ES-I3 (cell line): ENCODE measurements around the gene COL9A1.

Source experiments
- H3K36me3 ChIP-seq: 2 replicates; pipeline ENCODE4 v1.6.1; 2013; ENCODE audit warnings: mild to moderate bottlenecking, low read length, control low read depth, moderate library complexity; ENCODE audit not compliant: insufficient read depth
- H3K4me1 ChIP-seq: 2 replicates; pipeline ENCODE4 v1.6.1; 2013; ENCODE audit warnings: mild to moderate bottlenecking, control low read depth, low read length; ENCODE audit not compliant: insufficient read depth
- H3K9ac ChIP-seq: 2 replicates; pipeline ENCODE4 v1.6.1; 2013; ENCODE audit warnings: low read depth, mild to moderate bottlenecking, low read length, moderate library complexity
- H3K9me3 ChIP-seq: 2 replicates; pipeline ENCODE4 v1.6.1; 2013; ENCODE audit warnings: mild to moderate bottlenecking, low read length, moderate library complexity; ENCODE audit not compliant: control insufficient read depth, insufficient read depth

COL9A1 gene

GRCh38 chr6:70277470-70277869 is 25.4 kb downstream of the COL9A1 start:
- no peak overlapping the region for H3K9ac ChIP-seq
- no peaks in the 10 kb centered on the region for H3K4me1 ChIP-seq
- no peaks in the 10 kb centered on the region; the same call in 1 of the 2 replicates for H3K36me3 ChIP-seq
- peaks cover 2% of the 10 kb centered on the region; the same call in 1 of the 2 replicates for H3K9me3 ChIP-seq

GRCh38 chr6:70274338-70274737 is 28.5 kb downstream of the COL9A1 start:
- no peaks in the 10 kb centered on the region for H3K4me1 ChIP-seq
- no peaks in the 10 kb centered on the region for H3K36me3 ChIP-seq
- H3K9ac ChIP-seq = no peak overlapping the region
- H3K9me3 ChIP-seq = no peaks in the 10 kb centered on the region

GRCh38 chr6:70272071-70272470 is 30.8 kb downstream of the COL9A1 start:
- no peak overlapping the region for H3K9ac ChIP-seq
- no peaks in the 10 kb centered on the region for H3K9me3 ChIP-seq
- H3K4me1 ChIP-seq = no peaks in the 10 kb centered on the region
- no peaks in the 10 kb centered on the region for H3K36me3 ChIP-seq

- Histone ChIP-seq H3K9ac (no peak overlapping the region), H3K36me3 (no peaks in the 10 kb centered on the region), H3K4me1 (no peaks in the 10 kb centered on the region), H3K9me3 (no peaks in the 10 kb centered on the region)
Observed at GRCh38 chr6:70270287-70271005, 32.4 kb downstream of the COL9A1 start.

- no peak overlapping the region for H3K9ac ChIP-seq
- no peaks in the 10 kb centered on the region for H3K9me3 ChIP-seq
- no peaks in the 10 kb centered on the region for H3K4me1 ChIP-seq
- no peaks in the 10 kb centered on the region for H3K36me3 ChIP-seq
Observed at GRCh38 chr6:70266142-70266541, 36.7 kb downstream of the COL9A1 start.

GRCh38 chr6:70264306-70264705 is 38.6 kb downstream of the COL9A1 start:
- Histone ChIP-seq H3K4me1 (no peaks in the 10 kb centered on the region), H3K9me3 (no peaks in the 10 kb centered on the region), H3K9ac (no peak overlapping the region), H3K36me3 (no peaks in the 10 kb centered on the region)

- Histone ChIP-seq H3K4me1 (no peaks in the 10 kb centered on the region), H3K9ac (no peak overlapping the region), H3K9me3 (no peaks in the 10 kb centered on the region), H3K36me3 (no peaks in the 10 kb centered on the region)
Observed at GRCh38 chr6:70258483-70258882, 44.4 kb downstream of the COL9A1 start.

- Histone ChIP-seq H3K9me3 (no peaks in the 10 kb centered on the region), H3K36me3 (no peaks in the 10 kb centered on the region), H3K4me1 (no peaks in the 10 kb centered on the region), H3K9ac (no peak overlapping the region)
Observed at GRCh38 chr6:70257768-70258273, 45.1 kb downstream of the COL9A1 start.

- Histone ChIP-seq H3K9me3 (no peaks in the 10 kb centered on the region), H3K36me3 (no peaks in the 10 kb centered on the region), H3K9ac (no peak overlapping the region), H3K4me1 (no peaks in the 10 kb centered on the region)
Observed at GRCh38 chr6:70254784-70255183, 48.1 kb downstream of the COL9A1 start.

- Histone ChIP-seq H3K9me3 (no peaks in the 10 kb centered on the region), H3K36me3 (no peaks in the 10 kb centered on the region), H3K9ac (no peak overlapping the region), H3K4me1 (no peaks in the 10 kb centered on the region)
Observed at GRCh38 chr6:70253923-70254322, 49.0 kb downstream of the COL9A1 start.

GRCh38 chr6:70252604-70253003 is 50.3 kb downstream of the COL9A1 start:
- Histone ChIP-seq H3K9me3 (no peaks in the 10 kb centered on the region), H3K4me1 (no peaks in the 10 kb centered on the region), H3K36me3 (no peaks in the 10 kb centered on the region), H3K9ac (no peak overlapping the region)

- H3K9ac ChIP-seq = no peak overlapping the region
- no peaks in the 10 kb centered on the region for H3K9me3 ChIP-seq
Observed at GRCh38 chr6:70246118-70246517, 56.8 kb downstream of the COL9A1 start.

GRCh38 chr6:70241991-70242420 is 60.9 kb downstream of the COL9A1 start:
- H3K4me1 ChIP-seq = peaks cover 5% of the 10 kb centered on the region; the same call in 1 of the 2 replicates
- no peaks in the 10 kb centered on the region for H3K36me3 ChIP-seq
- no peak overlapping the region for H3K9ac ChIP-seq
- no peaks in the 10 kb centered on the region for H3K9me3 ChIP-seq

More at GRCh38 chr6:70246118-70246517, 56.8 kb downstream of the COL9A1 start:
- H3K4me1 ChIP-seq = peaks cover 5% of the 10 kb centered on the region; the same call in 1 of the 2 replicates
- no peaks in the 10 kb centered on the region for H3K36me3 ChIP-seq

GRCh38 chr6:70241031-70241430 is 61.9 kb downstream of the COL9A1 start:
- Histone ChIP-seq H3K36me3 (no peaks in the 10 kb centered on the region), H3K9ac (no peak overlapping the region), H3K4me1 (peaks cover 5% of the 10 kb centered on the region; the same call in 1 of the 2 replicates), H3K9me3 (no peaks in the 10 kb centered on the region)

GRCh38 chr6:70236343-70236742 is 66.5 kb downstream of the COL9A1 start:
- Histone ChIP-seq H3K4me1 (no peaks in the 10 kb centered on the region), H3K36me3 (no peaks in the 10 kb centered on the region), H3K9me3 (no peaks in the 10 kb centered on the region), H3K9ac (no peak overlapping the region)
